ENCODE results near the gene LRP2BP. TPM values are rescaled to one million over a fixed set of nuclear protein-coding genes. Genes with fewer than 3 reads are reported as not detected.

Gene LRP2BP
- total and polyA plus RNA-seq, 4 donors = 0.09 to 0.64 (median 0.20) TPM

DNA sequence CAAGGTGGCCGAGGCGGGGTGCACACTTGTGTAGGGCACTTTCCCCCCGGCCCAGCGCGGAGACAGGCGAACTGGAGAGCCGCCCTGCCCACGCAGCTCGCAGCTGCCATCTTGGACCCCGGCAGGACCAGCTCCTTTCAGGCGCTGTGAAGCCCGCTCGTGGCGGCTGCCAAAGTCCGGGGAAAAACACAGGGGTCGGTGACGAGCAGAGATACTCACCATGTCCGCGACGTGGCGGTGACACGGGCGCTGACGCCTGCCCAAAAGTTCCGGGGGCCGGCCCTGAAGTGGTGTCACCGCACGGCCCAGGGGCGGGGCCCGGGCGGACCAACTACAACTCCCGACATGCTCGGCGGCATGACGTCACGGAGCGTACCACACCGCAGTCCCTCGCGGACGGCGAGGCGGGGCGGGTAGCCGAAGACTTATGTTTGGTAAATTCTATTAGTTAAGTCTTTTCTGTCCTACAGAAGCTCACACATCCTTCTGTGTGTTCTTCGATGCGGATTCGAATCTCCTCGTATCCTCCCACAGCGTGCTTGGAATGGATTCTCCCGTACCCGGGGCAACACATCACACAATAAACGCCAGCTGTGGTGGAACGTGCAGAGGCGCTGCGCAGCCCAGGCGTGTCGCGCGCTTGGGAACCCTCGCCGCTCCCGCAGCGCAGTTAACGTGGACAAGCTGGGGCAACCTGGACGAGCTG, 30.1 kb upstream of the LRP2BP start, which contains the start of gene UFSP2:
Gene UFSP2 (minus strand): TSS at position 318 of the 706 bp plus-strand sequence. CDS start 96 bp downstream, at position 222.
- Histone ChIP-seq H3K4me1 (ENCODE audit: control insufficient read depth in 4 of 4, insufficient read depth in 4 of 4, low read length in 3 of 4) (peaks cover 2 to 21% (median 10%) of the 10 kb centered on the region in 4 donors), H3K27ac (ENCODE audit: low read depth in 1 of 2, low read length in 2 of 2) (peak within 1 kb of the TSS; percentile 98), H3K27me3 (ENCODE audit: control insufficient read depth in 4 of 4, insufficient read depth in 4 of 4, low read length in 3 of 4) (no peaks in the 10 kb centered on the region), H3K9me3 (ENCODE audit: control insufficient read depth in 4 of 4, low read length in 3 of 4) (no peaks in the 10 kb centered on the region), H3K4me3 (ENCODE audit: low read depth in 1 of 3, low read length in 3 of 3) (peak within 1 kb of the TSS; percentile 61 to 81 (median 72)), H3K9ac (ENCODE audit: low read depth in 1 of 2, low read length in 2 of 2) (peak within 1 kb of the TSS; percentile 93 to 99), H3K36me3 (ENCODE audit: control insufficient read depth in 4 of 4, insufficient read depth in 3 of 4, low read depth in 1 of 4, low read length in 3 of 4) (peaks cover 0 to 4% (median 0%) of the 10 kb centered on the region in 4 donors)
- under 1% methylated on average over 66 of the region's 66 CpGs for WGBS
- TF ChIP-seq HNF4G (IDR thresholded peaks at IDR 0.05) = no peak
- TF ChIP-seq, protein P1, sequence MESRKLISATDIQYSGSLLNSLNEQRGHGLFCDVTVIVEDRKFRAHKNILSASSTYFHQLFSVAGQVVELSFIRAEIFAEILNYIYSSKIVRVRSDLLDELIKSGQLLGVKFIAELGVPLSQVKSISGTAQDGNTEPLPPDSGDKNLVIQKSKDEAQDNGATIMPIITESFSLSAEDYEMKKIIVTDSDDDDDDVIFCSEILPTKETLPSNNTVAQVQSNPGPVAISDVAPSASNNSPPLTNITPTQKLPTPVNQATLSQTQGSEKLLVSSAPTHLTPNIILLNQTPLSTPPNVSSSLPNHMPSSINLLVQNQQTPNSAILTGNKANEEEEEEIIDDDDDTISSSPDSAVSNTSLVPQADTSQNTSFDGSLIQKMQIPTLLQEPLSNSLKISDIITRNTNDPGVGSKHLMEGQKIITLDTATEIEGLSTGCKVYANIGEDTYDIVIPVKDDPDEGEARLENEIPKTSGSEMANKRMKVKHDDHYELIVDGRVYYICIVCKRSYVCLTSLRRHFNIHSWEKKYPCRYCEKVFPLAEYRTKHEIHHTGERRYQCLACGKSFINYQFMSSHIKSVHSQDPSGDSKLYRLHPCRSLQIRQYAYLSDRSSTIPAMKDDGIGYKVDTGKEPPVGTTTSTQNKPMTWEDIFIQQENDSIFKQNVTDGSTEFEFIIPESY (IDR thresholded peaks at IDR 0.05) = no peak
- TF ChIP-seq SP1 (IDR thresholded peaks at IDR 0.05) = peak; percentile 51
- TF ChIP-seq RXRA (IDR thresholded peaks at IDR 0.05) = no peak
- peak in 1 of 2 donors; percentile 22 for TF ChIP-seq GABPA (IDR thresholded peaks at IDR 0.05 in 1 of 2, conservative IDR thresholded peaks at IDR 0.05 in 1 of 2)
- TF ChIP-seq, protein P2, sequence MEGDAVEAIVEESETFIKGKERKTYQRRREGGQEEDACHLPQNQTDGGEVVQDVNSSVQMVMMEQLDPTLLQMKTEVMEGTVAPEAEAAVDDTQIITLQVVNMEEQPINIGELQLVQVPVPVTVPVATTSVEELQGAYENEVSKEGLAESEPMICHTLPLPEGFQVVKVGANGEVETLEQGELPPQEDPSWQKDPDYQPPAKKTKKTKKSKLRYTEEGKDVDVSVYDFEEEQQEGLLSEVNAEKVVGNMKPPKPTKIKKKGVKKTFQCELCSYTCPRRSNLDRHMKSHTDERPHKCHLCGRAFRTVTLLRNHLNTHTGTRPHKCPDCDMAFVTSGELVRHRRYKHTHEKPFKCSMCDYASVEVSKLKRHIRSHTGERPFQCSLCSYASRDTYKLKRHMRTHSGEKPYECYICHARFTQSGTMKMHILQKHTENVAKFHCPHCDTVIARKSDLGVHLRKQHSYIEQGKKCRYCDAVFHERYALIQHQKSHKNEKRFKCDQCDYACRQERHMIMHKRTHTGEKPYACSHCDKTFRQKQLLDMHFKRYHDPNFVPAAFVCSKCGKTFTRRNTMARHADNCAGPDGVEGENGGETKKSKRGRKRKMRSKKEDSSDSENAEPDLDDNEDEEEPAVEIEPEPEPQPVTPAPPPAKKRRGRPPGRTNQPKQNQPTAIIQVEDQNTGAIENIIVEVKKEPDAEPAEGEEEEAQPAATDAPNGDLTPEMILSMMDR (IDR thresholded peaks at IDR 0.05; ENCODE audit: low read depth, low read length, missing input control) = no peak
- peak; percentile 44 to 52 for TF ChIP-seq JUND (IDR thresholded peaks at IDR 0.05)
- TF ChIP-seq, protein P3, sequence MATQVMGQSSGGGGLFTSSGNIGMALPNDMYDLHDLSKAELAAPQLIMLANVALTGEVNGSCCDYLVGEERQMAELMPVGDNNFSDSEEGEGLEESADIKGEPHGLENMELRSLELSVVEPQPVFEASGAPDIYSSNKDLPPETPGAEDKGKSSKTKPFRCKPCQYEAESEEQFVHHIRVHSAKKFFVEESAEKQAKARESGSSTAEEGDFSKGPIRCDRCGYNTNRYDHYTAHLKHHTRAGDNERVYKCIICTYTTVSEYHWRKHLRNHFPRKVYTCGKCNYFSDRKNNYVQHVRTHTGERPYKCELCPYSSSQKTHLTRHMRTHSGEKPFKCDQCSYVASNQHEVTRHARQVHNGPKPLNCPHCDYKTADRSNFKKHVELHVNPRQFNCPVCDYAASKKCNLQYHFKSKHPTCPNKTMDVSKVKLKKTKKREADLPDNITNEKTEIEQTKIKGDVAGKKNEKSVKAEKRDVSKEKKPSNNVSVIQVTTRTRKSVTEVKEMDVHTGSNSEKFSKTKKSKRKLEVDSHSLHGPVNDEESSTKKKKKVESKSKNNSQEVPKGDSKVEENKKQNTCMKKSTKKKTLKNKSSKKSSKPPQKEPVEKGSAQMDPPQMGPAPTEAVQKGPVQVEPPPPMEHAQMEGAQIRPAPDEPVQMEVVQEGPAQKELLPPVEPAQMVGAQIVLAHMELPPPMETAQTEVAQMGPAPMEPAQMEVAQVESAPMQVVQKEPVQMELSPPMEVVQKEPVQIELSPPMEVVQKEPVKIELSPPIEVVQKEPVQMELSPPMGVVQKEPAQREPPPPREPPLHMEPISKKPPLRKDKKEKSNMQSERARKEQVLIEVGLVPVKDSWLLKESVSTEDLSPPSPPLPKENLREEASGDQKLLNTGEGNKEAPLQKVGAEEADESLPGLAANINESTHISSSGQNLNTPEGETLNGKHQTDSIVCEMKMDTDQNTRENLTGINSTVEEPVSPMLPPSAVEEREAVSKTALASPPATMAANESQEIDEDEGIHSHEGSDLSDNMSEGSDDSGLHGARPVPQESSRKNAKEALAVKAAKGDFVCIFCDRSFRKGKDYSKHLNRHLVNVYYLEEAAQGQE (IDR thresholded peaks at IDR 0.05) = no peak
- peak; percentile 68 for TF ChIP-seq TAF1 (conservative IDR thresholded peaks at IDR 0.05)
- TF ChIP-seq, protein P4, sequence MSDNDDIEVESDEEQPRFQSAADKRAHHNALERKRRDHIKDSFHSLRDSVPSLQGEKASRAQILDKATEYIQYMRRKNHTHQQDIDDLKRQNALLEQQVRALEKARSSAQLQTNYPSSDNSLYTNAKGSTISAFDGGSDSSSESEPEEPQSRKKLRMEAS (IDR thresholded peaks at IDR 0.05) = peak; percentile 79
- TF ChIP-seq FOXA1 (IDR thresholded peaks at IDR 0.05) = no peak
- TF ChIP-seq NR2F2 (IDR thresholded peaks at IDR 0.05) = no peak
- TF ChIP-seq FOXA2 (IDR thresholded peaks at IDR 0.05) = no peak
- peak in 1 of 2 donors; percentile 21 for TF ChIP-seq RAD21 (IDR thresholded peaks at IDR 0.05)
- TF ChIP-seq, protein P5, sequence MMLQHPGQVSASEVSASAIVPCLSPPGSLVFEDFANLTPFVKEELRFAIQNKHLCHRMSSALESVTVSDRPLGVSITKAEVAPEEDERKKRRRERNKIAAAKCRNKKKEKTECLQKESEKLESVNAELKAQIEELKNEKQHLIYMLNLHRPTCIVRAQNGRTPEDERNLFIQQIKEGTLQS (IDR thresholded peaks at IDR 0.05) = peak; percentile 30
- TF ChIP-seq HNF4A (conservative IDR thresholded peaks at IDR 0.05) = no peak
- TF ChIP-seq EGR1 (IDR thresholded peaks at IDR 0.05; ENCODE audit: low read depth in 2 of 2) = peak in 1 of 2 donors; percentile 10
- TF ChIP-seq YY1 (IDR thresholded peaks at IDR 0.05) = peak; percentile 98
- DNase-seq (ENCODE audit: low spot score) = peak; percentile 94

Data from liver (tissue), 9 donors.